Mucosa of descending colon (tissue), 3 donors: ENCODE results near the gene IL1RAP. TPM values are rescaled to one million over a fixed set of nuclear protein-coding genes. Genes with fewer than 3 reads are reported as not detected.

Source experiments
- ATAC-seq: fragments of 200-7000 bp; cut with Tn5 transposase; one replicate; pipeline ENCODE4 v1.9.1; 2020; ENCODE audit warnings: mild to moderate bottlenecking, moderate library complexity
- DNase-seq, 3 donors: peaks; one replicate each; pipeline ENCODE4 v3.0.0-alpha.2; 2020
- H3K36me3 ChIP-seq: fragments of 200-600 bp; one replicate; pipeline ENCODE4 v1.8.0; 2021; ENCODE audit warnings: low read depth, mild to moderate bottlenecking
- H3K4me1 ChIP-seq: fragments of 200-600 bp; one replicate; pipeline ENCODE4 v1.8.0; 2021; ENCODE audit warnings: low read depth, mild to moderate bottlenecking
- H3K4me3 ChIP-seq: fragments of 200-600 bp; one replicate; pipeline ENCODE4 v1.8.0; 2021; ENCODE audit warnings: mild to moderate bottlenecking
- H3K9me3 ChIP-seq: fragments of 200-600 bp; one replicate; pipeline ENCODE4 v1.8.0; 2021; ENCODE audit warnings: mild to moderate bottlenecking
- CTCF ChIP-seq: fragments of 200-600 bp; IDR thresholded peaks from one replicate; pipeline ENCODE4 v1.8.0; 2022; ENCODE audit warnings: antibody characterized with exemption, mild to moderate bottlenecking
- intact Hi-C, 2 donors: fragments of 100-400 bp; cut with DNase I in 1 of 2; cut with micrococcal nuclease in 1 of 2; formaldehyde crosslinking; loops; one replicate each; pipeline versions ENCODE4 v1.11.0 to v1.11.1; 2022; cut with DNase I, micrococcal nuclease
- total RNA-seq, 3 donors: library from RNA; stranded (reverse); fragmentation: NEBNext Ultra II Directional in 2 of 3; extraction: Animal tissue kit (Norgen Biotek cat#: 25700) in 2 of 3; gene quantifications; one replicate each; pipeline versions ENCODE4 v1.2.1 to v1.2.4, GENCODE V29; 2021 to 2023
- donor health status: DM: no; HTN: no; CAD: no; lungs with moderate emphysema.
- donor health status: DM: no; HTN: no; CAD: no.
- donor health status: DM: no; HTN: yes; CAD: no.

The IL1RAP gene
- total RNA-seq, 3 donors from 2014 or later, result 4.8 to 8.3 (median 5.2) TPM

- no peak for DNase-seq
- intact Hi-C loops, result no loop called here
Observed at GRCh38 chr3:190620886-190621608, 107.2 kb downstream of the IL1RAP start.

GRCh38 chr3:190621927-190622326 is 108.0 kb downstream of the IL1RAP start:
- no peak for TF ChIP-seq CTCF
- intact Hi-C loops, result no loop called here
- Histone ChIP-seq H3K9me3 (no peaks in the 10 kb centered on the region), H3K4me1 (no peaks in the 10 kb centered on the region), H3K4me3 (no peak overlapping the region), H3K36me3 (no peaks in the 10 kb centered on the region)
- DNase-seq (no peak), ATAC-seq (no peak)

More at GRCh38 chr3:190620886-190621608, 107.2 kb downstream of the IL1RAP start:
- no peaks in the 10 kb centered on the region for H3K4me1 ChIP-seq
- ATAC-seq, result no peak
- no peaks in the 10 kb centered on the region for H3K36me3 ChIP-seq
- no peaks in the 10 kb centered on the region for H3K9me3 ChIP-seq
- H3K4me3 ChIP-seq, result no peak overlapping the region
- TF ChIP-seq CTCF, result no peak

GRCh38 chr3:190624282-190624681 is 110.4 kb downstream of the IL1RAP start:
- Histone ChIP-seq H3K4me1 (no peaks in the 10 kb centered on the region), H3K36me3 (no peaks in the 10 kb centered on the region), H3K4me3 (no peak overlapping the region), H3K9me3 (no peaks in the 10 kb centered on the region)
- intact Hi-C loops, result no loop called here
- DNase-seq (no peak), ATAC-seq (no peak)
- no peak for TF ChIP-seq CTCF

- Histone ChIP-seq H3K4me3 (no peak overlapping the region), H3K9me3 (no peaks in the 10 kb centered on the region), H3K36me3 (no peaks in the 10 kb centered on the region), H3K4me1 (no peaks in the 10 kb centered on the region)
- DNase-seq (no peak), ATAC-seq (no peak)
- intact Hi-C loops, result no loop called here
- no peak for TF ChIP-seq CTCF
Observed at GRCh38 chr3:190626951-190627620, 113.2 kb downstream of the IL1RAP start.

GRCh38 chr3:190629088-190629487 is 115.2 kb downstream of the IL1RAP start:
- ATAC-seq, result no peak
- Histone ChIP-seq H3K9me3 (no peaks in the 10 kb centered on the region), H3K4me1 (no peaks in the 10 kb centered on the region), H3K36me3 (no peaks in the 10 kb centered on the region), H3K4me3 (no peak overlapping the region)
- TF ChIP-seq CTCF, result no peak
- intact Hi-C loops, result no loop called here
- no peak for DNase-seq
